DMS 273 (cell line): ENCODE results near the gene MORF4L1.
"Not testable (repeated sequence)": the region's sequence is repeated elsewhere in the genome, so short reads cannot be mapped to it uniquely, and the experiment has no call there.

Experiments
- DNase-seq: peaks from one replicate; lab custom pipeline; 2025; ENCODE audit not compliant: unreplicated experiment; lab: John Stamatoyannopoulos, UW

The MORF4L1 gene

GRCh38 chr15:78898540-78898939, 25.9 kb downstream of the MORF4L1 start:
- no peak for DNase-seq

GRCh38 chr15:78900819-78901533, 28.3 kb downstream of the MORF4L1 start:
- not testable (repeated sequence) for DNase-seq

GRCh38 chr15:78902281-78903032, 29.8 kb downstream of the MORF4L1 start:
- not testable (repeated sequence) for DNase-seq

GRCh38 chr15:78904599-78905358, 32.1 kb downstream of the MORF4L1 start:
- DNase-seq: no peak

GRCh38 chr15:78906316-78906620, 33.6 kb downstream of the MORF4L1 start:
- peak; percentile 8 for DNase-seq

GRCh38 chr15:78907577-78907976, 34.9 kb downstream of the MORF4L1 start:
- DNase-seq: peak; percentile 46

- no peak for DNase-seq
Observed at GRCh38 chr15:78909160-78909695, 36.5 kb downstream of the MORF4L1 start.

- peak; percentile 63 for DNase-seq
Observed at GRCh38 chr15:78909791-78910228, 37.1 kb downstream of the MORF4L1 start.

GRCh38 chr15:78910271-78910670, 37.6 kb downstream of the MORF4L1 start:
- DNase-seq: no peak

- DNase-seq: no peak
Observed at GRCh38 chr15:78912316-78912715, 39.6 kb downstream of the MORF4L1 start.

- no peak for DNase-seq
Observed at GRCh38 chr15:78913012-78913411, 40.3 kb downstream of the MORF4L1 start.

GRCh38 chr15:78914027-78914764, 41.5 kb downstream of the MORF4L1 start:
- peak; percentile 44 for DNase-seq

GRCh38 chr15:78915341-78916087, 42.8 kb downstream of the MORF4L1 start:
- DNase-seq: no peak

GRCh38 chr15:78916088-78916487, 43.4 kb downstream of the MORF4L1 start:
- no peak for DNase-seq

GRCh38 chr15:78917888-78918287, 45.2 kb downstream of the MORF4L1 start:
- no peak for DNase-seq

- DNase-seq: no peak
Observed at GRCh38 chr15:78921517-78921916, 48.8 kb downstream of the MORF4L1 start.

- DNase-seq: no peak
Observed at GRCh38 chr15:78921940-78922339, 49.2 kb downstream of the MORF4L1 start.

- no peak for DNase-seq
Observed at GRCh38 chr15:78922527-78922926, 49.8 kb downstream of the MORF4L1 start.

- no peak for DNase-seq
Observed at GRCh38 chr15:78923015-78923414, 50.3 kb downstream of the MORF4L1 start.
